ENCODE data around the gene S100B.
"Not testable (repeated sequence)": the region's sequence is repeated elsewhere in the genome, so short reads cannot be mapped to it uniquely, and the experiment has no call there.

The S100B gene

GRCh38 chr21:46604975-46605766 is at the start of gene S100B:
S100B (minus strand) TSS chr21:46605082; CDS start chr21:46602415, 2,667 bp downstream.
- peak; percentile 38 for DNase-seq

- DNase-seq, result no peak
These were observed 46.2 kb upstream of the S100B start for GRCh38 chr21:46651121-46651520.

- DNase-seq, result no peak
These were observed 45.7 kb upstream of the S100B start for GRCh38 chr21:46650476-46651098.

GRCh38 chr21:46649356-46649755 is 44.5 kb upstream of the S100B start:
- no peak for DNase-seq

GRCh38 chr21:46648539-46648938 is 43.7 kb upstream of the S100B start:
- no peak for DNase-seq

- no peak for DNase-seq
These were observed 41.8 kb upstream of the S100B start for GRCh38 chr21:46646541-46647154.

GRCh38 chr21:46645840-46646239 is 41.0 kb upstream of the S100B start:
- DNase-seq, result no peak

GRCh38 chr21:46643379-46644177 is 38.7 kb upstream of the S100B start:
- no peak for DNase-seq

- no peak for DNase-seq
These were observed 36.8 kb upstream of the S100B start for GRCh38 chr21:46641656-46642055.

- no peak for DNase-seq
These were observed 34.9 kb upstream of the S100B start for GRCh38 chr21:46639489-46640386.

GRCh38 chr21:46637952-46638746 is 33.3 kb upstream of the S100B start:
- DNase-seq, result no peak

- DNase-seq, result peak; percentile 46
These were observed 31.8 kb upstream of the S100B start for GRCh38 chr21:46636550-46637285.

GRCh38 chr21:46636181-46636512 is 31.3 kb upstream of the S100B start:
- no peak for DNase-seq

- DNase-seq, result peak; percentile 98
These were observed 30.7 kb upstream of the S100B start, which contains the start of gene PRMT2 for GRCh38 chr21:46635324-46636180. PRMT2 (plus strand) TSS chr21:46635674; CDS start chr21:46636952, 1,278 bp downstream.

- peak; percentile 54 for DNase-seq
These were observed 30.1 kb upstream of the S100B start for GRCh38 chr21:46634966-46635323.

GRCh38 chr21:46634427-46634826 is 29.5 kb upstream of the S100B start:
- peak; percentile 19 for DNase-seq

GRCh38 chr21:46633566-46633965 is 28.7 kb upstream of the S100B start:
- peak; percentile 64 for DNase-seq

GRCh38 chr21:46630915-46631314 is 26.0 kb upstream of the S100B start:
- DNase-seq, result not testable (repeated sequence)

GRCh38 chr21:46628868-46629267 is 24.0 kb upstream of the S100B start:
- no peak for DNase-seq

Measured in CD4-positive, alpha-beta T cell treated with Interleukin-6 for 4 hours (primary cell).